ENCODE results near the gene SIPA1L3. TPM values are rescaled to one million over a fixed set of nuclear protein-coding genes. Genes with fewer than 3 reads are reported as not detected.

SIPA1L3 gene
- total RNA-seq, 3 donors from 2014 or later = 13.8 to 15.9 (median 15.7) TPM

- ATAC-seq = no peak
- Mint-ChIP-seq H3K27me3 (ENCODE audit: low read depth) (no peaks in the 10 kb centered on the region), H3K4me3 (no peak overlapping the region), H3K9me3 (no peaks in the 10 kb centered on the region), H3K4me1 (ENCODE audit: low read depth) (peaks cover 7% of the 10 kb centered on the region), H3K36me3 (ENCODE audit: insufficient read depth) (peaks cover 22% of the 10 kb centered on the region)
- no peak for DNase-seq
Measured at GRCh38 chr19:37946132-37946531, 39.1 kb downstream of the SIPA1L3 start.

- Mint-ChIP-seq H3K9me3 (no peaks in the 10 kb centered on the region), H3K4me1 (ENCODE audit: low read depth) (peaks cover 3% of the 10 kb centered on the region), H3K27me3 (ENCODE audit: low read depth) (no peaks in the 10 kb centered on the region), H3K36me3 (ENCODE audit: insufficient read depth) (peaks cover 13% of the 10 kb centered on the region), H3K4me3 (no peak overlapping the region)
- DNase-seq (no peak), ATAC-seq (no peak)
Measured at GRCh38 chr19:37947778-37948177, 40.8 kb downstream of the SIPA1L3 start.

- Mint-ChIP-seq H3K9me3 (no peaks in the 10 kb centered on the region), H3K36me3 (ENCODE audit: insufficient read depth) (peaks cover 9% of the 10 kb centered on the region), H3K4me3 (no peak overlapping the region), H3K27me3 (ENCODE audit: low read depth) (no peaks in the 10 kb centered on the region), H3K4me1 (ENCODE audit: low read depth) (peaks cover 3% of the 10 kb centered on the region)
- ATAC-seq = no peak
- no peak for DNase-seq
Measured at GRCh38 chr19:37948362-37948761, 41.4 kb downstream of the SIPA1L3 start.

- ATAC-seq (no peak), DNase-seq (no peak)
- Mint-ChIP-seq H3K36me3 (ENCODE audit: insufficient read depth) (peaks cover 11% of the 10 kb centered on the region), H3K27me3 (ENCODE audit: low read depth) (no peaks in the 10 kb centered on the region), H3K9me3 (peaks cover 4% of the 10 kb centered on the region), H3K4me3 (no peak overlapping the region), H3K4me1 (ENCODE audit: low read depth) (peaks cover 5% of the 10 kb centered on the region)
Measured at GRCh38 chr19:37950471-37951175, 43.6 kb downstream of the SIPA1L3 start.

- H3K36me3 Mint-ChIP-seq (ENCODE audit: insufficient read depth) = peaks cover 10% of the 10 kb centered on the region
- ATAC-seq = no peak
- peaks cover 6% of the 10 kb centered on the region for H3K9me3 Mint-ChIP-seq
Measured at GRCh38 chr19:37951816-37952210, 44.8 kb downstream of the SIPA1L3 start.

GRCh38 chr19:37953171-37953917 is 46.3 kb downstream of the SIPA1L3 start:
- ATAC-seq (no peak), DNase-seq (no peak)
- peaks cover 9% of the 10 kb centered on the region for H3K9me3 Mint-ChIP-seq
- H3K36me3 Mint-ChIP-seq (ENCODE audit: insufficient read depth) = peaks cover 11% of the 10 kb centered on the region
- H3K4me3 Mint-ChIP-seq = no peak overlapping the region
- H3K4me1 Mint-ChIP-seq (ENCODE audit: low read depth) = peaks cover 13% of the 10 kb centered on the region
- H3K27me3 Mint-ChIP-seq (ENCODE audit: low read depth) = no peaks in the 10 kb centered on the region

More at GRCh38 chr19:37951816-37952210, 44.8 kb downstream of the SIPA1L3 start:
- no peak overlapping the region for H3K4me3 Mint-ChIP-seq
- no peaks in the 10 kb centered on the region for H3K27me3 Mint-ChIP-seq (ENCODE audit: low read depth)
- no peak for DNase-seq
- peaks cover 9% of the 10 kb centered on the region for H3K4me1 Mint-ChIP-seq (ENCODE audit: low read depth)

GRCh38 chr19:37953918-37954303 is 46.9 kb downstream of the SIPA1L3 start:
- H3K4me3 Mint-ChIP-seq = no peak overlapping the region

GRCh38 chr19:37954421-37954874 is 47.4 kb downstream of the SIPA1L3 start:
- H3K27me3 Mint-ChIP-seq (ENCODE audit: low read depth) = no peaks in the 10 kb centered on the region
- H3K9me3 Mint-ChIP-seq = peaks cover 9% of the 10 kb centered on the region
- no peak overlapping the region for H3K4me3 Mint-ChIP-seq
- peaks cover 18% of the 10 kb centered on the region for H3K4me1 Mint-ChIP-seq (ENCODE audit: low read depth)
- DNase-seq = no peak
- H3K36me3 Mint-ChIP-seq (ENCODE audit: insufficient read depth) = peaks cover 9% of the 10 kb centered on the region
- no peak for ATAC-seq

More at GRCh38 chr19:37953918-37954303, 46.9 kb downstream of the SIPA1L3 start:
- peaks cover 11% of the 10 kb centered on the region for H3K36me3 Mint-ChIP-seq (ENCODE audit: insufficient read depth)
- DNase-seq (no peak), ATAC-seq (no peak)
- H3K27me3 Mint-ChIP-seq (ENCODE audit: low read depth) = no peaks in the 10 kb centered on the region
- peaks cover 13% of the 10 kb centered on the region for H3K4me1 Mint-ChIP-seq (ENCODE audit: low read depth)
- H3K9me3 Mint-ChIP-seq = peaks cover 9% of the 10 kb centered on the region

GRCh38 chr19:37955986-37956385 is 49.0 kb downstream of the SIPA1L3 start:
- ATAC-seq (no peak), DNase-seq (no peak)
- peaks cover 20% of the 10 kb centered on the region for H3K4me1 Mint-ChIP-seq (ENCODE audit: low read depth)
- H3K27me3 Mint-ChIP-seq (ENCODE audit: low read depth) = no peaks in the 10 kb centered on the region
- H3K9me3 Mint-ChIP-seq = peaks cover 9% of the 10 kb centered on the region
- H3K4me3 Mint-ChIP-seq = no peak overlapping the region
- H3K36me3 Mint-ChIP-seq (ENCODE audit: insufficient read depth) = peaks cover 8% of the 10 kb centered on the region

GRCh38 chr19:37957176-37957575 is 50.2 kb downstream of the SIPA1L3 start:
- H3K4me1 Mint-ChIP-seq (ENCODE audit: low read depth) = peaks cover 19% of the 10 kb centered on the region
- DNase-seq = no peak
- H3K27me3 Mint-ChIP-seq (ENCODE audit: low read depth) = no peaks in the 10 kb centered on the region
- peaks cover 11% of the 10 kb centered on the region for H3K36me3 Mint-ChIP-seq (ENCODE audit: insufficient read depth)
- H3K4me3 Mint-ChIP-seq = no peak overlapping the region
- ATAC-seq = no peak
- peaks cover 16% of the 10 kb centered on the region for H3K9me3 Mint-ChIP-seq

GRCh38 chr19:37959665-37960114 is 52.7 kb downstream of the SIPA1L3 start:
- Mint-ChIP-seq H3K4me3 (no peak overlapping the region), H3K36me3 (ENCODE audit: insufficient read depth) (peaks cover 11% of the 10 kb centered on the region), H3K4me1 (ENCODE audit: low read depth) (peaks cover 24% of the 10 kb centered on the region), H3K27me3 (ENCODE audit: low read depth) (no peaks in the 10 kb centered on the region), H3K9me3 (peaks cover 16% of the 10 kb centered on the region)
- ATAC-seq (no peak), DNase-seq (no peak)

GRCh38 chr19:37961198-37961597 is 54.2 kb downstream of the SIPA1L3 start:
- no peak overlapping the region for H3K4me3 Mint-ChIP-seq
- peaks cover 12% of the 10 kb centered on the region for H3K9me3 Mint-ChIP-seq
- peaks cover 9% of the 10 kb centered on the region for H3K36me3 Mint-ChIP-seq (ENCODE audit: insufficient read depth)
- DNase-seq = no peak
- peaks cover 19% of the 10 kb centered on the region for H3K4me1 Mint-ChIP-seq (ENCODE audit: low read depth)
- no peaks in the 10 kb centered on the region for H3K27me3 Mint-ChIP-seq (ENCODE audit: low read depth)
- no peak for ATAC-seq

GRCh38 chr19:37963190-37963936 is 56.4 kb downstream of the SIPA1L3 start:
- peaks cover 7% of the 10 kb centered on the region for H3K9me3 Mint-ChIP-seq
- H3K36me3 Mint-ChIP-seq (ENCODE audit: insufficient read depth) = peaks cover 6% of the 10 kb centered on the region
- H3K4me1 Mint-ChIP-seq (ENCODE audit: low read depth) = peaks cover 14% of the 10 kb centered on the region
- no peak overlapping the region for H3K4me3 Mint-ChIP-seq
- no peaks in the 10 kb centered on the region for H3K27me3 Mint-ChIP-seq (ENCODE audit: low read depth)
- DNase-seq (no peak), ATAC-seq (no peak)

- no peak for ATAC-seq
- peaks cover 13% of the 10 kb centered on the region for H3K4me1 Mint-ChIP-seq (ENCODE audit: low read depth)
- peaks cover 10% of the 10 kb centered on the region for H3K36me3 Mint-ChIP-seq (ENCODE audit: insufficient read depth)
Measured at GRCh38 chr19:37964109-37964508, 57.1 kb downstream of the SIPA1L3 start.

More at GRCh38 chr19:37964109-37964508, 57.1 kb downstream of the SIPA1L3 start:
- DNase-seq = no peak
- Mint-ChIP-seq H3K4me3 (no peak overlapping the region), H3K27me3 (ENCODE audit: low read depth) (no peaks in the 10 kb centered on the region), H3K9me3 (peaks cover 7% of the 10 kb centered on the region)
